HL-60 (cell line): ENCODE data around the gene CPED1.

Experiments
- CTCF ChIP-seq: IDR thresholded peaks from one replicate; pipeline ENCODE4 v1.5.1; 2011; ENCODE audit warnings: low read length, control low read depth, inconsistent platforms; ENCODE audit not compliant: insufficient read depth
- GABPA ChIP-seq: IDR thresholded peaks from 2 replicates; pipeline ENCODE4 v1.6.1; 2012; ENCODE audit warnings: low read depth
- POLR2AphosphoS5 ChIP-seq: IDR thresholded peaks from 2 replicates; pipeline ENCODE4 v1.6.1; 2012; ENCODE audit warnings: low read depth
- SPI1 ChIP-seq: IDR thresholded peaks from 2 replicates; pipeline ENCODE4 v1.6.1; 2012; ENCODE audit warnings: low read depth, mild to moderate bottlenecking, borderline replicate concordance
- TF ChIP-seq, protein P1 (sequence below): IDR thresholded peaks from 2 replicates; pipeline ENCODE4 v1.6.1; 2012; ENCODE audit warnings: low read depth; ENCODE audit not compliant: insufficient replicate concordance

GRCh38 chr7:121024611-121025010 is 36.1 kb downstream of the CPED1 start:
- TF ChIP-seq CTCF (no peak), POLR2AphosphoS5 (no peak), SPI1 (no peak), GABPA (no peak)
- TF ChIP-seq, protein P1, sequence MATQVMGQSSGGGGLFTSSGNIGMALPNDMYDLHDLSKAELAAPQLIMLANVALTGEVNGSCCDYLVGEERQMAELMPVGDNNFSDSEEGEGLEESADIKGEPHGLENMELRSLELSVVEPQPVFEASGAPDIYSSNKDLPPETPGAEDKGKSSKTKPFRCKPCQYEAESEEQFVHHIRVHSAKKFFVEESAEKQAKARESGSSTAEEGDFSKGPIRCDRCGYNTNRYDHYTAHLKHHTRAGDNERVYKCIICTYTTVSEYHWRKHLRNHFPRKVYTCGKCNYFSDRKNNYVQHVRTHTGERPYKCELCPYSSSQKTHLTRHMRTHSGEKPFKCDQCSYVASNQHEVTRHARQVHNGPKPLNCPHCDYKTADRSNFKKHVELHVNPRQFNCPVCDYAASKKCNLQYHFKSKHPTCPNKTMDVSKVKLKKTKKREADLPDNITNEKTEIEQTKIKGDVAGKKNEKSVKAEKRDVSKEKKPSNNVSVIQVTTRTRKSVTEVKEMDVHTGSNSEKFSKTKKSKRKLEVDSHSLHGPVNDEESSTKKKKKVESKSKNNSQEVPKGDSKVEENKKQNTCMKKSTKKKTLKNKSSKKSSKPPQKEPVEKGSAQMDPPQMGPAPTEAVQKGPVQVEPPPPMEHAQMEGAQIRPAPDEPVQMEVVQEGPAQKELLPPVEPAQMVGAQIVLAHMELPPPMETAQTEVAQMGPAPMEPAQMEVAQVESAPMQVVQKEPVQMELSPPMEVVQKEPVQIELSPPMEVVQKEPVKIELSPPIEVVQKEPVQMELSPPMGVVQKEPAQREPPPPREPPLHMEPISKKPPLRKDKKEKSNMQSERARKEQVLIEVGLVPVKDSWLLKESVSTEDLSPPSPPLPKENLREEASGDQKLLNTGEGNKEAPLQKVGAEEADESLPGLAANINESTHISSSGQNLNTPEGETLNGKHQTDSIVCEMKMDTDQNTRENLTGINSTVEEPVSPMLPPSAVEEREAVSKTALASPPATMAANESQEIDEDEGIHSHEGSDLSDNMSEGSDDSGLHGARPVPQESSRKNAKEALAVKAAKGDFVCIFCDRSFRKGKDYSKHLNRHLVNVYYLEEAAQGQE, result no peak
